Body of pancreas (tissue), 4 donors: ENCODE data around the gene PYCARD. TPM values are rescaled to one million over a fixed set of nuclear protein-coding genes. Genes with fewer than 3 reads are reported as not detected.

Source experiments
- ATAC-seq: fragments of 150-250 bp; one replicate; pipeline ENCODE4 v1.9.1; 2016
- DNase-seq, 4 donors: peaks; one replicate each; pipeline ENCODE4 v3.0.0-alpha.2; 2019
- H3K27ac ChIP-seq, 4 donors: fragments of 200-600 bp; sonication (generic); 1 replicate in 3 of 4; 2 replicates in 1 of 4; pipeline versions ENCODE4 v1.5.1 to v1.6.1; 2016 to 2019; ENCODE audit warnings: mild to moderate bottlenecking in 1 of 4, mixed read lengths in 1 of 4, moderate library complexity in 1 of 4
- H3K27me3 ChIP-seq, 2 donors: fragments of 200-600 bp; sonication (generic); one replicate each; pipeline ENCODE4 v1.6.0; 2016; ENCODE audit warnings: mild to moderate bottlenecking in 1 of 2
- H3K36me3 ChIP-seq, 2 donors: fragments of 200-600 bp; sonication (generic); replicated peaks in 1 of 2; 2 replicates each; pipeline ENCODE4 v1.5.1; 2016; ENCODE audit warnings: low read depth in 2 of 2; ENCODE audit not compliant: insufficient read depth in 1 of 2
- H3K4me1 ChIP-seq: fragments of 200-600 bp; sonication (generic); one replicate; pipeline ENCODE4 v1.6.0; 2016
- H3K4me3 ChIP-seq, 2 donors: fragments of 200-600 bp; sonication (generic); 1 replicate in 1 of 2; 2 replicates in 1 of 2; pipeline ENCODE4 v1.5.1; 2016 to 2019
- H3K9me3 ChIP-seq, 3 donors: fragments of 200-600 bp; sonication (generic); 1 replicate in 2 of 3; 2 replicates in 1 of 3; pipeline ENCODE4 v1.5.1; 2016
- CTCF ChIP-seq, 7 experiments: fragments of 450-650 bp in 4 of 7; fragments of 200-600 bp in 3 of 7; sonication (generic) in 3 of 7; IDR thresholded peaks; one replicate each; pipeline ENCODE4 v1.5.1; 2016 to 2019; ENCODE audit warnings: antibody characterized with exemption in 7 of 7
- POLR2A ChIP-seq, 3 donors: fragments of 450-650 bp; IDR thresholded peaks; one replicate each; pipeline ENCODE4 v1.6.1; 2016; ENCODE audit warnings: antibody characterized with exemption in 3 of 3, mild to moderate bottlenecking in 2 of 3
- WGBS, 2 donors: methylation state at CpG; one replicate each; pipeline ENCODE4 v1.1.5; 2017; 5-methylcytosine and 5-hydroxymethylcytosine counted together
- intact Hi-C: fragments of 100-400 bp; cut with DNase I; formaldehyde crosslinking; loops from one replicate; pipeline ENCODE4 v1.15.1; 2023
- total RNA-seq, 2 donors: library from RNA; depleted of rRNA; stranded (reverse); fragments of >200 nt; gene quantifications; one replicate each; pipeline ENCODE4 v1.1.0, GENCODE V29; 2016

Gene PYCARD
- total RNA-seq, 2 donors from 2014 or later = 12.7 to 13.8 TPM

- H3K27me3 ChIP-seq = no peaks in the 10 kb centered on the region
- DNase-seq (no peak), ATAC-seq (no peak)
- H3K4me1 ChIP-seq = no peaks in the 10 kb centered on the region
- H3K9me3 ChIP-seq = no peaks in the 10 kb centered on the region
- no peak overlapping the region for H3K27ac ChIP-seq
- TF ChIP-seq CTCF (IDR thresholded peaks at IDR 0.05) (no peak), POLR2A (IDR thresholded peaks at IDR 0.05) (no peak)
- intact Hi-C loops = no loop called here
- H3K36me3 ChIP-seq = no peaks in the 10 kb centered on the region
- WGBS, 2 donors = 27 to 31% methylated on average over 7 to 10 of the region's 10 CpGs
- no peak overlapping the region for H3K4me3 ChIP-seq
Measured at GRCh38 chr16:31229501-31229900, 26.9 kb upstream of the PYCARD start.

- intact Hi-C loops = no loop called here
- Histone ChIP-seq H3K4me3 (no peak overlapping the region), H3K27me3 (no peaks in the 10 kb centered on the region), H3K36me3 (no peaks in the 10 kb centered on the region), H3K27ac (no peak overlapping the region), H3K4me1 (no peaks in the 10 kb centered on the region), H3K9me3 (no peaks in the 10 kb centered on the region)
- WGBS, 2 donors = 84 to 85% methylated on average over 4 of the region's 4 CpGs
- TF ChIP-seq POLR2A (IDR thresholded peaks at IDR 0.05) (no peak), CTCF (IDR thresholded peaks at IDR 0.05) (no peak)
- DNase-seq (no peak), ATAC-seq (no peak)
Measured at GRCh38 chr16:31228206-31228605, 25.6 kb upstream of the PYCARD start.

GRCh38 chr16:31225193-31225592, 22.6 kb upstream of the PYCARD start:
- no peak for TF ChIP-seq POLR2A (IDR thresholded peaks at IDR 0.05)
- TF ChIP-seq CTCF (IDR thresholded peaks at IDR 0.05) = no peak
- DNase-seq (no peak), ATAC-seq (no peak)
- no peaks in the 10 kb centered on the region for H3K9me3 ChIP-seq
- H3K4me3 ChIP-seq = no peak overlapping the region
- H3K27ac ChIP-seq = no peak overlapping the region
- H3K36me3 ChIP-seq = no peaks in the 10 kb centered on the region
- 91 to 97% methylated on average over 3 of the region's 3 CpGs for WGBS, 2 donors
- no peaks in the 10 kb centered on the region for H3K27me3 ChIP-seq
- intact Hi-C loops = no loop called here
- no peaks in the 10 kb centered on the region for H3K4me1 ChIP-seq

GRCh38 chr16:31224092-31224955, 21.8 kb upstream of the PYCARD start:
- no peak for ATAC-seq

More at GRCh38 chr16:31224092-31224955, 21.8 kb upstream of the PYCARD start:
- no peak for TF ChIP-seq CTCF (IDR thresholded peaks at IDR 0.05)
- no peak for TF ChIP-seq POLR2A (IDR thresholded peaks at IDR 0.05)
- no peaks in the 10 kb centered on the region for H3K9me3 ChIP-seq
- DNase-seq = no peak
- no peak overlapping the region for H3K4me3 ChIP-seq
- intact Hi-C loops = no loop called here
- no peaks in the 10 kb centered on the region for H3K36me3 ChIP-seq
- H3K27ac ChIP-seq = no peak overlapping the region
- H3K27me3 ChIP-seq = no peaks in the 10 kb centered on the region
- no peaks in the 10 kb centered on the region for H3K4me1 ChIP-seq
- 72 to 92% methylated on average over 14 to 71 of the region's 80 CpGs for WGBS, 2 donors
